Stimulated activated CD4-positive, alpha-beta T cell treated with anti-CD3 and anti-CD28 coated beads, Interleukin-4, amount 100 ng/mL, for 48 hours (primary cell): ENCODE results near the gene NSUN5.
"Not testable (repeated sequence)": the region's sequence is repeated elsewhere in the genome, so short reads cannot be mapped to it uniquely, and the experiment has no call there.

Experiments used
- DNase-seq, 2 donors: peaks; one replicate each; pipeline ENCODE4 v3.0.0-alpha.2; 2020; ENCODE audit warnings: low read depth in 2 of 2

Gene NSUN5

DNA sequence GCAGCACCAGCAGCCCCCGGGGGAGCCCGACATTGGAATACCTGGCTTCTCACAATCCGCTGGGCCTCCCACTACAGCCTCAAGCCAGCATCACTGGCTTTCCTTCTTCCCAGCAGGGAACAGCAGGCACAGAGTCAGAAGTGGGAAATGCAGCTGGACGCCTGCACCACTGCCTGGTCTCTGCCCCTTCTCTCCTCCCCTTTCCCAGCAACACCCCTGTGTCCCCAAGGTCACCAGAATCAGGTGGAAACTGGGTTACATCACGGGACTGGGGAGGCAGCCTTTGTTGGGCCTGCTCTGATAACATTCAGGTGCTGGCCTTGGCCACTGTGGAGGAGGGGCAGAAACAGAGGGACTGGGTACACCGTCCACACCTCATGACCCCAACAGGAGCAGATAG, 16.8 kb upstream of the NSUN5 start:
- DNase-seq = not testable (repeated sequence)

DNA sequence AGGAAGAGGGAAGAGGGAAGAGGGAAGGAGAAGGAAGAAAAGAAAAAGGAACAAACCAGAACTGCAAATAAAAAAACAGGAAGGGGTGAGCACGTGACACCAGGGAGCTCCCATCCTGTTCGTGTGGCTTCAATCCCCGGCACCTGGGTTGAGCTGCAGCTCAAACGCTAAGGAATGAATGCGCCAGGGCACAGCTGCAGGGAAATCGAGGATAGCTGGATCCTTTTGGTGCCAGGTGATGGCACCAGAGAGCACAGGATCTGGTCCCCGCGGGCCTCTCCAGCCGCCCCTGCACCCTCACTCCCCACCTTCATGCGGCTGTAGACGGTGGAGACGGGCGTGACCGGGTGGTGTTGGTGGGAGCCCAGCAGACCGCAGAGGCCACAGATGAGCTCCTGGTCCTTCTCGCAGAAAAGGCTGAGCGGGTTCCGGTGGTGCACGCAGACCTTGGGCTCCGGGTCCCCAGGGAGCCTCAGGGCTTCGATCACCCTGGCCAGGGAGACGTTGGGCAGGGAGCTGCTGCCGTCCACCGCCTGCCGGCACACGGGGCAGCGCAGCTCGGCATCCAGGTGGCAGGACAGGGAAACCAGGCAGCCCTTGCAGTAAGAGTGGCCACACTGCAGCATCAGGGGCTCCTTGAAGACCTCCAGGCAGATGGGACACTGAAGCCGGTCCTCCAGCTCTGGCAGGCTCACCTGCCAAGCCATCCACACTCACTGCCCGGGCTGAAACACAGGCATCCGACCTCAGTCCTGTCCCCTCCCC, 15.6 kb upstream of the NSUN5 start:
- DNase-seq = peak; percentile 24 to 41

DNA sequence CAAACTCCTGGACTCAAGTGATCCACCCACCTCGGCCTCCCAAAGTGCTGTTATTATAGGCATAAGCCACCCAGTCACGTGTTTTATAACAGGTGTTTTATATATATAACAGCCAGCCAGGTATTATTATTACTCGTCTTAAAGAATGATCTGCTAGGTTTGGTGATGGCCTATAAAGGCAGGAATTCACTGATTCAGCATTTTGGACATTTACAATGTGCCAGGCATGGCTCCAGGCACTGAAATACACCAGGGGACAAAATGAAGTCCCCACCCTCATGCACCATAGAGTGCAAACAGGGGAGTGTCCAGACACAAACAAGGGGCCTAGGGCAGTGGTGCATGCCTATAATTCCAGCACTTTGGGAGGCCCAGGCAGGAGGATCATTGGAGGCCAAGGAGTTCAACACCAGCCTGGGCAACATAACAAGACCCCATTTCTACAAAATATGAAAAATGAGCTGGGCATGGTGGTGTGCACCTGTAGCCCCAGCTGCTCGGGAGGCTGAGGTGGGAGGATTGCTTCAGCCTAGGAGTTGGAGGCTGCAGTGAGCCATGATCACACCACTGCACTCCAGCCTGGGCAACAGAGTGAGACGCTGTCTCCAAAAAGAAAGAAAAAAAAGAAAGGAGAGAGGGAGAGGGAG, 14.9 kb upstream of the NSUN5 start:
- DNase-seq = not testable (repeated sequence)

DNA sequence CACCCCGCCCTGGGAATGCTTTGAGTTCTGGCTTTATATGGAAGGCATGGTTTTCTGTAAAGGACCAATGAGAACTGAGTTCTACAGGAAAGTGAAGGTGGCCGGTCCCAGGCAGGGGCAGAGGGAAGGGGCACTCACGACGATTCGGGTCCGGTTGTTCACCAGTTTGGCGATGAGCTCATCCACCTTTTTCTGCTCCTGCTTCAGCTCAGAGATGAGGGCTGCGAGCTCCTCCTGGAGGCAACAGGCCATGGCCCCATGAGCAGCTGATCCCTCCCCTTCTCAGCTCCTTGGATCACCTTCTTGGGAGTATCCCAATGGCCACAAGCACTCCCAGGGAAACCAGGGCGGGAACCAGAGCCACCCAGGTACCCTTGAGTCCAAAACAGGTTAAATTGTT, 11.4 kb upstream of the NSUN5 start:
- DNase-seq = not testable (repeated sequence)

DNA sequence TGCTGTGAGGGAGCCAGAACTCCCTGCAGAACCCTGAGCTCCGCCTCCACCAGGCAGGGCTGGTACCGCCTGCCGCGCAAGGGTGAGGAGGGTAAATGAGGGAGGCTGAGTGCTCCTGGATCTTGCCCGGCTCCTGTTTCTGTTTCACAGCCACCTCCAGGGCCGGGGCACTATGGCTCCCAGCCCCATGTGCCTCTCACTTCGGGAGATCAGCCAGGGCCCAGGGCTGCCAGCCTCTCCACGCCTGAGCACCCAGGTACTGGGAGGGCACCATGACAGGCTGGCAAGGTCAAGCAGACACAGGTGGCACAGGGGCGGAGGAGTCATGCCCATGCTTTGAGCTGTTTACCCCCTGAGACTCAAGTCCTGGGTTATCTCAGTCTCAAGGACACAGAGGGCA, 10.9 kb upstream of the NSUN5 start:
- DNase-seq = not testable (repeated sequence)

DNA sequence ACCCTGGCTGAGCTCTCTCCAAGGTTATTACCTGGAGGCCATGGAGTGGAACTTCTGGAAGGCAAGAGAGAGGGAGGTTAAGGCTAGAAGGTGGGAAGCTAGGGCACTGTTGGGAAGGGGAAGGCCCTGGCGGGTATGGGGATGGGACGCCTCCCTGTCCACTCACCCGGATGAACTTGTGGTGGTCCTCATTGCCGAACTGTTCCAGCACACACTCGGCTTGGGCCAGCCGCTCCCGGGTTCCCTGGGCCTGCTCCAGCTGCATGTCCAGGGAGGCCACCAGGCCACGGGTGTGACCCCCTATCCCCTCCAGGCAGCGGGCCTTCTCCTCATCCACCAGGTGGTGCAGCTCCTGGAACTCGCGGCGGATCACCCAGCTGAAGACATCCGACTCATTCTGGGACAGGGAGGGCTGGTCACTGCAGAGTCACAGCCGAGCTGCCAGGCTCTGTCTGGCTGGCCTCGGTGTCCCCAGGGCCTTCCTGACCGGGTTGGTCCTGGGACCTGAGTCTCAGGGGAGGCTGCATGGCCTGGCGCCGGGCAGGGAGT, 10.1 kb upstream of the NSUN5 start:
- DNase-seq = not testable (repeated sequence)

DNA sequence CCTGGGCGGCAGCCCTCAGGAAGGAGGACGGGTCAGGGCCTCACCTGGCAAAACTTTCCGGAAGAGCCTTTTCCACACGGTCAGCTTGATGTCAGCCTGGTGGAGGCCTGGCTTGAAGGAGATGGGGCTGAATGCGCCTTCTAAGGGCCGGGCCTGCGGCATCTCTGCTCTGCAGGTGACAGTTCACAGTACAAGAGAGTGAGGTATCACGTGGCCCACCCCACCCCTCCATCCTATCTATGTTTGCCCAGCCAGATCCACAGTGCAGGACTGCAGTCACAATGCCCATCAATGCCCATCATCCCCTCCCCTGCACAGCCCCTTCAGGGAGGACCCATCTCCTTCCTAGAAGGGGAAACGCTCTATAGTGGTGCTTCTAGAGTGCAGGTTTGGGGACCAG, 7.9 kb upstream of the NSUN5 start:
- no peak for DNase-seq

DNA sequence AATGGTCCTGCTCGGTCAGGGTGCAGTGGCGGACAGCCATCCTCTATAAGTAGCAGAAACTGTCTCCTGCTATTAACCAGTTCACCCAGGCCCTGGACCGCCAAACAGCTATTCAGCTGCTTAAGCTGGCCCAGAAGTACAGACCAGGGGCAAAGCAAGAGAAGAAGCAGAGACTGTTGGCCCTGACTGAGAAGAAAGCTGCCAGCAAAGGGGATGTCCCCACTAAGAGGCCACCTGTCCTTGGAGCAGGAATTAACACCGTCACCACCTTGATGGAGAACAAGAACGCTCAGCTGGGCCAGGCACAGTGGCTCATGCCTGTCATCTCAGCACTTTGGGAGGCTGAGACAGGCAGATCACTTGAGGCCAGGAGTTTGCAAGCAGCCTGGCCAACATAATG, 5.6 kb upstream of the NSUN5 start:
- DNase-seq = no peak

DNA sequence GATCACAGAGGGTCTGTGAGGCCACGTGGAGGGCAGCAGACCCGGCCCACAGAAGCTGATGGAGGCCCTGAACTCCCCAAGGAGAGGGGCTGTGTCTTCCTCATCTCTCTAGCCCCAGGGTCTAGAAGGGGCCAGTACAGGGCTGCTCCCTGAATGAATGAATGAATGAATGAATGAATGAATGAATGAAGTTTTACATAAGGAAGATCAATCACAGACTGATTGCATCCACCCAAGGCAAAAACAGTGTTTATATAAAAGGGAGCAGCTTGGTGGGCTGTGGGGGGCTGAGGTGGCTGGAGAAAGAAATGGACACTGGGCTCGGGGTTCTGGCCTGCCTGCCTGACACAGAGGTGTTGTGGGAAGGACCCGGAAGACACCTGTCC, 4.9 kb upstream of the NSUN5 start:
- no peak for DNase-seq

DNA sequence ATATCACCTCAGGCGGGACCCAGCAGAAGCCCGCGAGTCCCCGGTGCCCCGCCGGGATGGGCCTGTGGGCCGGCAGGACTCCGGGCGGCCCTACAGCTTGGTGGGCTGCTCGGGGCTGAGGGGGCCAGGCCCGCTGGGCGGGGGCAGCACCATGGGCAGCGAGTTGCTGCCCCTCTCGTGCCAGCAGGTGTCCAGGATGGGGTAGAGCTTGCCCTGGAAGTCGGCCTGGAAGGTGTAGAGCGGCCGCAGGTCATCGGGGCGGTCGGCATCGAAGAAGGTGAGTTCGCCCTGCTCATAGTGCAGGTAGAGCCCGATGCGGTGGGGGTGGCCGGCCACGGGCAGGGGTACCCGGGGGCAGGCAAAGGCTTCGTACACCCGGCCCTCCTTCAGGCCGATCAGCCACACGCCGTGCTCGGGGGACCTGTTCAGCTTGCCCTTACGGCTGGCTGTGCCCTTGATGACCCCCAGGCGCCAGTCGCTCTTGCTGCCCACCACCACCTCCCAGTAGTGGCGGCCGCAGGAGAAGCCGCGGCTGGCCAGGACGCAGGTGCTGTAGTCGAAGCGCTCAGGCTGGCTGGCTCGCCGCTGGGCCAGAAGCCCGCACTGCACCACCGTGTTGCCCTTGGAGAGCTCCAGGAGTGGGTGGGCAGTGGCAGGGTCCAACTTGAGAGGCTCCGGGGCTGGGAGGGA, 4.3 kb upstream of the NSUN5 start:
- no peak for DNase-seq

DNA sequence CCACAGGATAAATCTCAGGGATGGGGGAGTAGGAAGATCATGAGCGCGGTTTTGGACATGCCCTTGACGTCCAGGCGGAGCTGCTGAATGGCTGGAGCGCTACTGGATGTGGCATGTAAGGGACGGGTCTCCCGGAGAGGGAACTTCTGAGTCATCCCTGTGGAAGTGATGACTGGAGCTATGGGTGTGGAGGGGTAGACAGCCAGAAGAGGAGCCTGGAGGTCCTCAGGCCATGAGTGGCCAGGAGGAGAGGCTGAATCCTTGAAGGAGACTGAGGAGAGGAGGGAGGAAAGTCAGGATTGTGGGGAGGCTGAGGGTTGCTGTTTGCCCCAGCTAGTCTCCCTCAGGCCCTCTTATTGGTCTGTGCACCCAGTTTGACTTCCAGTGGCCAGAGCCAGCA, 2.8 kb upstream of the NSUN5 start:
- DNase-seq = not testable (repeated sequence)

DNA sequence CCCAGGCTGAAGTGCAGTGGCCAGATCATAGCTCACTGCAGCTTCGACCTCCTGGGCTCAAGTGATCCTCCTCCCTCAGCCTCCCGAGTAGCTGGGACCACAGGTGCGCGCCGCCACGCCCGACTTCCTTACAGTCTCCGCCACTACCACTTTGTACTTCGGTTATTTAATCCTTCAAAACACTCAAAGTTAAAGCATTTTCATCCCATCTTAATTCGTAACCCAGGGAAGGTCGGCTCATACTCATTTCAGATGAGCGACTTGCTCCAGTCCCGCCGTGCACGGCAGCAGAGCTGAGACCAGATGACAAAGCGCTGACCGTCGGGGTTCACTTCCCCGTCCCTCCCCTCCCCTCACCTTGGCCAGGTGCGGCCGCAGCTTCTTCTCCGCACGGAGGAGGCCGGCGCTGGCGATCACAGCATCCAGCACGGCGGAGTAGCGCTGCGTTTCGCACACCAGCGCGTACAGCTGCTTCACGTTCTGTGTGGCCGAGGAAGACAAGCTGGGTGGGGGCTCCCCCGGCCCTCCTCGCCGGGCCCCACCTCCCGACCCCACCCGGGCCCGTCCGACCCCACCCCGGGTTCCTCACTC, 457 bp downstream of the NSUN5 start:
- no peak for DNase-seq

DNA sequence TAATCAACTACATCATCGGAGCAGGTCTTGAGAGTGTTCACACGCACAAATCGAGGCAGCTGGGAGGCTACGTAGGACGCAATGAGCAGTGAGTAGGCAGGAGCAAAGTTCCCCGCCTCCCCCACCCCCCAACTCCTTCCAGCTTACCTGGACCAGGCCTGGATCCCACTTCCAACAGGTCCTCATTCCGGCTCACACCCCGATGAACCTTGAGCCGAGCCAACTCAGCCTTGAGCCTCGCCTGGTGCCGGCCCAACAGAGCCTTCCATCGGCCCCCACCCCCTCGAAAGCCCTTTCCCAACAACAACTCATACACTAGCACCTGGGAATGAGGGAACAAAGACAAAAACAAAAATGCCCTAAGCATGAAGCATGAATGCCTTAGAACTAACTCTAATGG, 1.2 kb downstream of the NSUN5 start:
- no peak for DNase-seq

DNA sequence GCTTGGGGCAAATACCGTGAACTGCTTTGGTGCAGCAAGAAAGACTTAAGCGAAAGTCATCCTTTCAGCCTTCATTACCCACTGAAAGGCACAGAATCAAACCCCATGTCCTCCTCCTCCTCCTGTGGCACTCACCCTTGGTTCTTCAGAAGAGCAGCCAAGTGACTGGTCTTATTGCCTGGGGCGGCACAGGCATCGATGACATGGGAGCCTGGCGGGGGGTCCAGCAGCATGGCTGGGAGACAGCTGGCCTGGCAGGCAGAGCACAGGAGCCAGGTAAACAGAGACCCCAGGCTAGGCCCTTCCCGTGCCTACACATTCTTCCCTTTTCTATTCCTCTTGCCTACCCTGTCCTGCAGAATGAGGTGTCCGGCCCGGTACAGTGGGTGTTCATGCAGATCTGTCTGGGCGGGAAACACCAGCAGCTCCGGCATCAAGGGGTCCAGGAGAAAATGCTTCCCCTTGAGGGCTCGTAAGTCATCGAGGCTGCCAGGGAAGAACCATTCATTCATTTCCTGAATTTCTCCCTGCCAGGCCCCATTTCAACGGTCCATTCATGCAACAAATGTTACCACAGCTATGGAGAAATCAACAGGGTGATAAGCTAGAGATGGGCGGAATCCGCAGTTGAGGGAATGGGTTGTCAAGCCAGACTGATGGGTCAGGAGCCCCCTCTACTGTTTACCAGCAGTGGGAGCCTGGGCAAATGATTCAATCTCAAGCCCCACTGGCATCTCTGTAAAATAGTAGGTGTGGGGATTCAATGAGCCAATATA, 3.8 kb downstream of the NSUN5 start:
- DNase-seq = not testable (repeated sequence)

DNA sequence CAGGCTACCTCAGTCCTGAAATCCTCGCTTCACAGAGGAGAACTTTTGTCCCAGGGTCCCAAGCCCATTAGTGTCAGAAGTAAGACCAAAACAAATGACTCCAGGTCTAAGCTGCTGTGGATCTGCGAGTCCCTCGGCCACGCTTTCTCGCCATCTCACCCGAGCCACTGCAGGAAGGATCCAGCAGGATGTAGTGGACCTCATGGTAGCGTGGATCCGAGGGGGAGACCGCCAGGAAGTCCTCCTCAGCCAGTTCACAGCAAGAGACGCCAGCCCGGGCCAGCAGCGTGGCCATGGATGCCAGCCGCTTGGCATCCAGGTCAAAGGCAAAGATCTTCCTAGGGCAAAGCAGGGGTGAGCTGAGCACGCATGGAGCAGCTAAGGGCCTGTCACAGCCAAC, 4.6 kb downstream of the NSUN5 start:
- DNase-seq = no peak

DNA sequence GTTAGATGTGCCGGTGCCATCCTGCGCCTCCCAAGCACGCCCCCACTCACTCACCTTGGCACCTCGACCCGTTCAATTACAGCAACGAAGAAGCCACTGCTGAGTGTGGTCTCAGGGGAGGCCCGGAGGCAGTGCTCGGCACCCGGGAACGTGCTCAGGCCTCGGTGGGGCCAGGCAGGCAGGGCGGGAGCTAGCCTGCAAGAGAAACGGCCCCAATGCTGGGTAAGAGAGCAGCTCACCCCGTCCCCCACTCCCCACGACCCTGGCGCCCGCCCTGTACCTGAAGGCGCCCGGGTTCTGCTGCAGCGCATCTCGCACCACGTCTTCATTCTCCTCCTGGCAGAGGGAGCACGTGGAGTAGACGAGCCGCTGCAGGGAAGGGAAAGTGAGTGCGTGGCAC, 5.1 kb downstream of the NSUN5 start:
- DNase-seq = no peak

DNA sequence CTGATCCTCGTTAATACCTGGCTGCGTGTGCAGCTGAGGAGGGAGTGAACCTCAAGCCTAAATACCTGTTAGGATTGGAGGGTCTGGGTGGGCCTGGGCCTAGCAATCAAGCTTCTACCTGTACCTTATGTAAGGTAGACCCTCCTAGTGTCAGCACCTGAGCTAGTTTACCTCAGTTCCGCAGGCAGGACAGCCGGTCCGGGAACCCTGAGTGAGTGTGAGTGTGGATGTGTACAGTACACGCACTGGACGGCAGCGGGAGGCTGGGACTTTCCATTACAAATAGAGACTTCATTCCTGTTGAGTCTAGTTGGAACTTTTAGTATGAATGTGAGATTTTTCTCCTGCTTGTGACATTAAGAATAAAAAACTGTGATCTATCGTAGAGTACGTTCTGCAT, 5.8 kb downstream of the NSUN5 start:
- not testable (repeated sequence) for DNase-seq

DNA sequence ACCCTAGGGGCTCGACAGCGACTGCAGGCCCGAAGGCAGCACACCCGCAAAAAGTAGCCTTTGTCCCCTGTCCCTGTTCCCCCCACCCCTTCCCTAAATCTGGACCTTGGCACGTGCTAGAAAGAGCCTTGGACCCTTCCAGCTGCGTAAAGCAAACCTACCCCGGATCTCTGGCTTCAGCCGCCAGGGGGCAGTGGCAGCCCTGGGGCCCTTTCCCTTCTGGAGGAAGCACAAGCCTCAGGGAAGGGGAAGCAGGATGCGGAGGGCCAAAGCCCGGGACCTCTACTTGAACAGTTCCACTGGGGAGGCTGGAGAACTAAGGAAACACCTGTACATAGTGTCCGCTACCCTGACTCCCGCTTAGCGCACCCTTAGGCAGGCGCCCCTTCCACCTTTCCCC, 7.5 kb downstream of the NSUN5 start:
- DNase-seq = not testable (repeated sequence)

DNA sequence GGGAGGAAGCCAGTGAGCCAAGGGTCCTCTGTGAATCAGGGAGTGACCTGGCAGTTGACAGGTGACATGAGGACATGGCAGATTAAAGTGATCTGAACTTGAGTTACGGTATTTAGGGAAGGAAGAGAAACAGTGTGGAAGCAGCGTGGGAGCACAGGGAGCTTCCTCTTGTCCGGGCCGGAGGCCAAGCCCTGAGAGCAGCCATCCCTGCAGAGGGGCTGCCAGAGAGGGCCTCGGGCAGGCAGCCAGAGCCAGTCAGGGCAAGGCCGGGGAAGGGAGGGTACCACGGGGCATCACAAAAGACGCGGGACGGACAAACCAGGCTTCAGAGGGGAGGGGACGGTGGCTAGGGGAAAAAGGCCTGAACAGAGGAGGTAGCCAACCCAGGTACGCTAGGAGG, 8.8 kb downstream of the NSUN5 start:
- DNase-seq = not testable (repeated sequence)

DNA sequence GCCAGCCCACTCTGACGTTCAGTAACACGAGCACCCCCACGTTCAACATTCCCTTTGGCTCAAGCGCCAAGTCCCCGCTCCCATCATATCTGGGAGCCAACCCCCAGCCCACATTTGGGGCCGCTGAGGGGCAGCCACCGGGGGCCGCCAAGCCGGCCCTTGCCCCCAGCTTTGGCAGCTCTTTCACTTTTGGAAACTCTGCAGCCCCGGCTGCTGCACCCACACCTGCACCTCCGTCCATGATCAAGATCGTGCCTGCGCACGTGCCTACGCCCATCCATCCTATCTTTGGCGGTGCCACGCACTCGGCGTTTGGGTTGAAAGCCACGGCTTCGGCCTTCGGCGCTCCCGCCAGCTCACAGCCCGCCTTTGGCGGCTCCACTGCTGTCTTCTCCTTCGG, 10.9 kb downstream of the NSUN5 start:
- not testable (repeated sequence) for DNase-seq

DNA sequence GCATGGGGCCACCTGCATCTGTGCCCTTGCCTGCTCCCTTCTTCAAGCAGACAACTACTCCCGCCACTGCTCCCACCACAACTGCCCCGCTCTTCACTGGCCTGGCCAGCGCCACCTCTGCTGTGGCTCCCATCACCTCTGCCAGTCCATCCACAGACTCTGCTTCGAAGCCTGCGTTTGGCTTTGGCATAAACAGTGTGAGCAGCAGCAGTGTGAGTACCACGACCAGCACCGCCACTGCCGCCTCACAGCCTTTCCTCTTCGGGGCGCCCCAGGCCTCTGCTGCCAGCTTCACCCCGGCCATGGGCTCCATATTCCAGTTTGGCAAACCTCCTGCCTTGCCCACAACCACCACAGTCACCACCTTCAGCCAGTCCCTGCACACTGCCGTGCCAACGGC, 11.4 kb downstream of the NSUN5 start:
- DNase-seq = not testable (repeated sequence)
